Activated CD4-positive, alpha-beta T cell treated with anti-CD3 and anti-CD28 coated beads for 36 hours (primary cell): ENCODE results near the gene LYRM9. TPM values are rescaled to one million over a fixed set of nuclear protein-coding genes. Genes with fewer than 3 reads are reported as not detected.

Source experiments
- ATAC-seq: fragments of 200-7000 bp; cut with Tn5 transposase; one replicate; pipeline ENCODE4 v1.10.0; 2021; ENCODE audit warnings: mild to moderate bottlenecking, moderate library complexity
- CTCF ChIA-PET: fragments of 350-600 bp; sonication (Branson Sonifier 250); formaldehyde crosslinking; loops from one replicate; lab custom pipeline; 2021; ENCODE audit warnings: antibody characterized with exemption; lab: Charles Lee
- POLR2A ChIA-PET: fragments of 350-600 bp; sonication (Branson Sonifier 250); formaldehyde crosslinking; loops from one replicate; lab custom pipeline; 2021; ENCODE audit warnings: antibody characterized with exemption, inconsistent platforms; lab: Charles Lee
- DNase-seq: peaks from one replicate; pipeline ENCODE4 v3.0.0-alpha.2; 2020
- H3K27ac Mint-ChIP-seq: one replicate; pipeline ENCODE4 v1.8.0; 2021; ENCODE audit warnings: mixed read lengths
- H3K27me3 Mint-ChIP-seq: one replicate; pipeline ENCODE4 v1.8.0; 2021; ENCODE audit warnings: mixed read lengths
- H3K36me3 Mint-ChIP-seq: one replicate; pipeline ENCODE4 v1.8.0; 2021; ENCODE audit warnings: low read depth, mixed read lengths
- H3K4me1 Mint-ChIP-seq: one replicate; pipeline ENCODE4 v1.8.0; 2021; ENCODE audit warnings: mixed read lengths
- H3K4me3 Mint-ChIP-seq: one replicate; pipeline ENCODE4 v1.8.0; 2021; ENCODE audit warnings: mild to moderate bottlenecking, moderate library complexity, mixed read lengths
- H3K9me3 Mint-ChIP-seq: one replicate; pipeline ENCODE4 v1.8.0; 2021; ENCODE audit warnings: low read depth, mixed read lengths
- intact Hi-C, 2 experiments: fragments of 100-400 bp; cut with DNase I in 1 of 2; cut with micrococcal nuclease in 1 of 2; formaldehyde crosslinking; loops; one replicate each; pipeline versions ENCODE4 v1.14.2 to v1.15.1; 2022 to 2024; cut with DNase I, micrococcal nuclease
- total RNA-seq, 2 experiments: library from RNA; stranded (reverse); gene quantifications; one replicate each; pipeline ENCODE4 v1.2.3, GENCODE V29; 2021

Gene LYRM9
- total RNA-seq, 2 experiments from 2014 or later = 5.9 to 6.3 TPM

DNA sequence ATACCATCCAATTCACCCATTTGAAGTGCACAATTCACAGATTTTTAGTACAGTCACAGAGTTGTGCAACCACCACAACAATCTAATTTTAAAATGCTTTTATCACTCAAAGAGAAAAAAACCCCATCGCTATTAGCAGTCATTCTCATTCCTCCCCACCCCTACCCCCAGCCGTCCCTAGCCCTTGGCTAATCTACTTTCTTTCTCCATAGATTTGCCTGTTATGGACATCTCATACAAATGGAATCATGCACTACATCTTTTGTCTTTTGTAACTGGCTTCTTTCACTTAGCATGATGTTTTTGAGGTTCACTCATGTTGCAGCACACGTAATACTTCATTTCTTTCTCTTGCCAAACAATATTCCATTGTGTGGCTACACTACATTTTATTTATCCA is 20.4 kb downstream of the LYRM9 start:
- CTCF ChIA-PET = no interaction called here
- ATAC-seq (no peak), DNase-seq (no peak)
- no peaks in the 10 kb centered on the region for H3K36me3 Mint-ChIP-seq
- H3K4me1 Mint-ChIP-seq = no peaks in the 10 kb centered on the region
- no peaks in the 10 kb centered on the region for H3K27me3 Mint-ChIP-seq
- no peak overlapping the region for H3K27ac Mint-ChIP-seq
- intact Hi-C loops = no loop called here
- no peaks in the 10 kb centered on the region for H3K9me3 Mint-ChIP-seq
- no peak overlapping the region for H3K4me3 Mint-ChIP-seq
- POLR2A ChIA-PET = no interaction called here

DNA sequence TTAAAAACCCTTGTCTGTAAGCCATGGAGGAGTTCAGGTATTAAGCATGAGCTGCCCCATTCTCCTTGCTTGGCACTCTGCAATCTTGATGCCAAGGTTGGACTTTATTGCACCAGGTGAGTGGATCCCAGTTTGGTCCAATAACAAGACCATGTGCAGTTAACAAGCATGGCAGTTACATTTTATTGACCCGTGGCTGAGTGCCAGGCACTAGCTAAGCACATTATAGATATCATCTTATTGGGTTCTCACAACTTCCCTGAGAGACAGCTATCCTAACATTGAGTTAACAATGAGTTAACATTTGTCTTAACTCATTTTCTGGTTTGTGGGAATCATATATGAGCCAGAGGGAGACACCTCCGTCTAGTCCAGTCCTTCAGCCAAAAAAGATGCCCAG is 21.8 kb downstream of the LYRM9 start:
- intact Hi-C loops = no loop called here
- H3K9me3 Mint-ChIP-seq = no peaks in the 10 kb centered on the region
- no peaks in the 10 kb centered on the region for H3K4me1 Mint-ChIP-seq
- no peaks in the 10 kb centered on the region for H3K36me3 Mint-ChIP-seq
- ATAC-seq (no peak), DNase-seq (no peak)
- POLR2A ChIA-PET = no interaction called here
- H3K27ac Mint-ChIP-seq = no peak overlapping the region
- CTCF ChIA-PET = interaction anchor here (0.6 to 2.5 kb wide), 4 partner anchors 8 to 221 kb away, joined by 3 to 8 read pairs (median 6); no protein-coding TSS in a partner anchor
- H3K27me3 Mint-ChIP-seq = no peaks in the 10 kb centered on the region
- no peak overlapping the region for H3K4me3 Mint-ChIP-seq

DNA sequence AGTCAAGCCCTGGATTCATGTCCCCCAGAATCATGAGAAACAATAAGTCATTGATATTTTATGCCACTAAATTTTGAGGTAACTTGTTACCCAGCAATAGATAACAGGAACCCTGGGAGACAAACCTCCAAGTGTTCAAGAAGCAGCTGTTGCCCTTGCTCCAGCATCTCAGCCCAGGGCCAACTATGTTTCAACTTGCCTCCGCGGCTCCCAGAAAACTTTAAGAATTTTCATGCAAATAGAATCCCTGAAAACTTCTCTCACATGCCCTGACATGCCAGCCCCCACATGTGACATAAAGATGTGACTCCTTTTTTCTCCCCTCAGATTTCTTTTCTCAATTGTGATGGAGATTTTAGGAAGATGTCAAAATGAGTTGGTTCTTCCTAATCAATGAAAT is 22.8 kb downstream of the LYRM9 start:
- intact Hi-C loops = no loop called here
- no peak for DNase-seq

DNA sequence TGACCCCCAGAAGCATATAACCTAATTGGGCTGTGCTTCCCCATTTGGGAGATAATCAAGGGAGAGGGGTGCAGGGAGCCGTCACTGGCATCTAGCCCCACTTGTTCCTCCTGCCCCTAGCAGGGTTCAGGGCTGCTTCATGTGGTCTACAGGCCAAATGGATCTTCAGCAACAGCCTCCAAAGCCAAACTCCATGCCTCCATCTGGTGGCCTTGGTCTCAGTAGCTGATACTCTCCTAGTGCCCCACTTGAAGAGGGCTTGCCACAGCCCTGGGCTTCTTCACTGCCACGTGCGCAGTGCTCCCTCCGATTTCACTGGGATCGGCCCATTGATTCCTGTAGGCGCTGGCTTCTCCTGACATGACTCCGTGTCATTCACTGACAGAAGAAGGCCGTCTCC is 24.6 kb downstream of the LYRM9 start:
- intact Hi-C loops = no loop called here
- Mint-ChIP-seq H3K4me3 (no peak overlapping the region), H3K27me3 (no peaks in the 10 kb centered on the region), H3K27ac (no peak overlapping the region), H3K9me3 (no peaks in the 10 kb centered on the region), H3K4me1 (no peaks in the 10 kb centered on the region), H3K36me3 (no peaks in the 10 kb centered on the region)
- DNase-seq = no peak
- CTCF ChIA-PET = interaction anchor here (1.1 kb wide), 1 partner anchor 60 kb away, joined by 3 read pairs; no protein-coding TSS in a partner anchor
- POLR2A ChIA-PET = no interaction called here
- no peak for ATAC-seq

More for the DNA sequence above, 22.8 kb downstream of the LYRM9 start:
- H3K27me3 Mint-ChIP-seq = no peaks in the 10 kb centered on the region
- no peak for ATAC-seq
- ChIA-PET CTCF (interaction anchor here (0.6 to 2.5 kb wide), 3 partner anchors 9 to 525 kb away, joined by 3 to 8 read pairs (median 7); no protein-coding TSS in a partner anchor), POLR2A (no interaction called here)
- H3K27ac Mint-ChIP-seq = no peak overlapping the region
- no peak overlapping the region for H3K4me3 Mint-ChIP-seq
- no peaks in the 10 kb centered on the region for H3K4me1 Mint-ChIP-seq
- H3K9me3 Mint-ChIP-seq = no peaks in the 10 kb centered on the region
- H3K36me3 Mint-ChIP-seq = no peaks in the 10 kb centered on the region

DNA sequence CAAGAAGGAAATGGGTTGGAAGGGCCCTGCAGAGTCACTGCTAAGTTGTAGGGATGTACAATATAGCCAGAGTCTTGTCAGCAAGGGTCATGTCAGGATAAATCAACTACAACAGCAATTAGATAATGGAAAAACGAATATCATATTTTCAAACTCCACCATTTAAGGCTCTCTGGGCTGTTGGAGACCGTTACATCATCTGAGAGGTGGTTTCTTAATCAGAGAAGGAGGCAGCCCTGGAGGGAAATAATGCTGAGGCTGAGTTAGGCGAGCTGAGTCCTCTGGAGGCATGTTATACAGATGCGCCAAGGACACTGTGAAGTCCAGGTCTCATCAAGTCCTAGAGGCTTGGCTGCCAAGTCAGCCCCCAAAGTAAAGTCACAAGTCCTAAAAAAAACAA is 30.3 kb downstream of the LYRM9 start:
- H3K4me1 Mint-ChIP-seq = peaks cover 6% of the 10 kb centered on the region

DNA sequence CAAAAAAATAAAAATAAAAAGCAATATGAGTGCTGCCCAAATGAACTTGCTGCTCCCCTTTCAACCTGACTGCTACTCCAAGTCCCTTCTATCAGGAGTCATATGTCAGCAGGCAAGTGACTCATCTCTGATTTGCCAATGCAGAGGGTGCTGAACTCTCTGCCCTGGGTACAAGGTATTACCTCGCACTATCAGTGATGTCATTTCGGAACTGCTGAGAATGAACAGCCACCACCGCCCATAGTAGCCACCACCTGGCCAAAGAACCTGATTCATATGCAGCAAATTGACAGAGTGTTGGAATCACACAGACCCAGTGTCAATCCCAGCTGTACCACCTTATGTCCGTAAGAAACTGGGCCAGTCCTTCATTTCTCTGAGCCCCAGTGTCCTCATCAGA is 31.2 kb downstream of the LYRM9 start:
- no peaks in the 10 kb centered on the region for H3K27me3 Mint-ChIP-seq
- H3K36me3 Mint-ChIP-seq = no peaks in the 10 kb centered on the region
- H3K4me1 Mint-ChIP-seq = peaks cover 6% of the 10 kb centered on the region
- intact Hi-C loops = no loop called here
- ChIA-PET CTCF (no interaction called here), POLR2A (no interaction called here)
- ATAC-seq (peak; percentile 83), DNase-seq (peak; percentile 29)
- H3K9me3 Mint-ChIP-seq = peaks cover 2% of the 10 kb centered on the region
- no peak overlapping the region for H3K4me3 Mint-ChIP-seq
- no peak overlapping the region for H3K27ac Mint-ChIP-seq

More for the DNA sequence above, 30.3 kb downstream of the LYRM9 start:
- CTCF ChIA-PET = interaction anchor here (0.6 kb wide), 1 partner anchor 34 kb away, joined by 3 read pairs; no protein-coding TSS in a partner anchor
- ATAC-seq (no peak), DNase-seq (no peak)
- POLR2A ChIA-PET = no interaction called here
- H3K27ac Mint-ChIP-seq = no peak overlapping the region
- H3K4me3 Mint-ChIP-seq = no peak overlapping the region
- no peaks in the 10 kb centered on the region for H3K36me3 Mint-ChIP-seq
- intact Hi-C loops = no loop called here
- no peaks in the 10 kb centered on the region for H3K27me3 Mint-ChIP-seq
- peaks cover 2% of the 10 kb centered on the region for H3K9me3 Mint-ChIP-seq

DNA sequence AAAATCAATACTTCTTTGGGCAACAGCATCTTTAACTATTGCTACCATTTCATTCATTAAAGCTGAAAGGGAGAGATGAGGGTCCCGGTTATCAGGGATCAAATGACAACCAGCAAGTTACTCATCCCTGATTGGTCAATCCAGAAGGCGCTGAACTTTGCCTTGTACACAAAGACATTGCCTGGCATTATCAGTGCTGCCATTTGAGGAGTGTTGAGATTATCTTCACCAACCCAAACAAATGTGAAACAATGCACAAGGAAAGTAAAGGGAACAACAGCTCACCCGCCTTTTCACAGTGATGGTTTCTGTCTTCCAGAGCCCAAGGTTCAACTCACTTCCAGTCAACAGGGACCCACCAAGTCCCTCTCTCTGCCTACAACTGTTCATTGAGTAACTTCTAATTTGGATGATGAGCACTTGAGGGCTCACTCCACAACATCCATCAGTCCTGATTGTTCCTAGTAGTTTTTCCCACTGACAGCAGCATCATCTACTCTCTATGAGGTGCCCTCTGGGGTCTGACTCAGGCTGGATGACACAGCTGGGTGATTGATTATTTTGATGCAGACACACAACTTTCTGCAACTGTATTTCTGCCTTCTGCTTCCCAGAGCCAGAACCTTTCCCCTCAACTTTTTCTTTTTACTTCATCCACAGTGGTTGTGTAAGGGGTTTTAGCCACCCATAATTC is 32.0 kb downstream of the LYRM9 start:
- no peak overlapping the region for H3K4me3 Mint-ChIP-seq
- H3K27me3 Mint-ChIP-seq = no peaks in the 10 kb centered on the region
- H3K36me3 Mint-ChIP-seq = no peaks in the 10 kb centered on the region
- intact Hi-C loops = no loop called here
- ChIA-PET CTCF (interaction anchor here (0.6 to 1.2 kb wide), 3 partner anchors 14 to 56 kb away, joined by 3 to 5 read pairs (median 5); no protein-coding TSS in a partner anchor), POLR2A (no interaction called here)
- ATAC-seq = no peak
- H3K9me3 Mint-ChIP-seq = peaks cover 2% of the 10 kb centered on the region
- H3K27ac Mint-ChIP-seq = no peak overlapping the region
- peaks cover 8% of the 10 kb centered on the region for H3K4me1 Mint-ChIP-seq
- no peak for DNase-seq

DNA sequence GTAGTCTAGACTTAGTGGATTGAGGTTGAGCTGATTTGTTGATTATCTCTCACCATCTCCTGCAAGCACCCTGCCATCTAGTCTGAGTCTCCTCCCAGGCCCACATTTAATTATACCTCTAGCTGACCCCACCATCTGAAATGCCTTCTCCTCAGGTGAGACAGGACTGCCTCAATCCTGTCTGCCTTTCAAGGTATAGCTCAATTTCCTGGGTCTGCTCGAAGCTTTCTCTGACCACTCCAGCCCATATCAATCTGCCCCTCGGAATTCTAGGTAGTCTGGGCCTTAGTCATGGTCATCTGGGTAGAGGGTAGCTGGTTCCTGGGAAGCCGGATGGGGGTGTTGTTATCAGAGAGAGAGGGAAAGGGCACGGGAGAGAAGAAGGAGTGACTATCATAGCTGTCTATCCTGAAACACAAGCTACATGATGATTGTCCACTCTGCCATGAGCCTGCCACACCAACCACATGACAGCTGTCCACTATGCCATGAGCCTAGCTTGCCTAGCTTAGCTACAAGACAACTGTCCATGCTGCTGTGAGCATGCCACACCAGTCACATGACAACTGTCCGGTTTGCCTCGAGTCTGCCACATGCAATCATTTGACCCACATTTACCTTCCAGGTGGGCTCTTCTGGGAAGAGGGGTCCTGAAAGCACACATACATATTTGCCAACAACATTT is 34.4 kb downstream of the LYRM9 start:
- no peak overlapping the region for H3K4me3 Mint-ChIP-seq
- ATAC-seq (no peak), DNase-seq (no peak)
- peaks cover 8% of the 10 kb centered on the region for H3K4me1 Mint-ChIP-seq
- no peak overlapping the region for H3K27ac Mint-ChIP-seq
- ChIA-PET POLR2A (interaction anchor here (0.6 kb wide), 1 partner anchor 15 kb away, joined by 3 read pairs; no protein-coding TSS in a partner anchor), CTCF (interaction anchor here (0.6 to 1.4 kb wide), 3 partner anchors 23 to 53 kb away, joined by 3 to 4 read pairs (median 4); no protein-coding TSS in a partner anchor)
- H3K9me3 Mint-ChIP-seq = peaks cover 2% of the 10 kb centered on the region
- no peaks in the 10 kb centered on the region for H3K36me3 Mint-ChIP-seq
- H3K27me3 Mint-ChIP-seq = no peaks in the 10 kb centered on the region
- intact Hi-C loops = no loop called here

DNA sequence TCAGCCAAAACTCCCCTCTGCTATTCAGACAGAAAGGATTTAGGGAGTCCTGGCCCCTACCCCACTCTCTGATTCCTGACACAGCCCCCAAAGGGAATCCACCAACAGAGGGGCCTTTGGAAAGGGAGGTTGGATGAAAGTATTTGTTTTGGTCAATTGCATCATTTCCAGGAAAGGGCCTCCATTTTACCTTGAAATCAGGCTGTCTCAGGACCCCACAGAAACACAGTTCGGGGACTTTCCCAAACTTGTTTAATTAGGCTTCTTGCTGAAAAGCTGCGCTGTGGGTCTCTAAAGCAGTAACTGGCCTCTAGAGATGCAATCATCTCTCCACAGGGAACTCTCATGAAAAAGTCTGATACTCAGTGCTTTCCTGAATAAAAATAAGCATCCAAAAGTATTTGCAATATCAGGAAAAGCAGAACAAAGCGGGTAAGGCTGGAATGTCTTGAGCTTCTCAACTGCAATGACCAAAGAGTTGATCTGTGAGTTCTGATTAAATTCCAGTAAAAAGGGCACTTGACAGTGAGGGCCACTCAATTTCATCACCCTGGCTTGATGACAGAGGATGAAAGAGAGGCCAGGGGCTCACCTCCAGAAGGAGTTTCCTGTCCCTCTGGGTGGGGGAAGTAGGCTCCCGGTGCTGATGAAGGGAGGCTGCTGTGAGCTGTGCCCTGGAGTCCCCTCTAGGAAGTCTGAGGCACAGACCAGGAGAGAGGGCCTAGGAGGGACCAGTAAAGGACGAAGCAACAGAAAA is 36.3 kb downstream of the LYRM9 start:
- Mint-ChIP-seq H3K9me3 (peaks cover 2% of the 10 kb centered on the region), H3K27ac (peak overlapping the region; percentile 22)
- intact Hi-C loops = no loop called here

DNA sequence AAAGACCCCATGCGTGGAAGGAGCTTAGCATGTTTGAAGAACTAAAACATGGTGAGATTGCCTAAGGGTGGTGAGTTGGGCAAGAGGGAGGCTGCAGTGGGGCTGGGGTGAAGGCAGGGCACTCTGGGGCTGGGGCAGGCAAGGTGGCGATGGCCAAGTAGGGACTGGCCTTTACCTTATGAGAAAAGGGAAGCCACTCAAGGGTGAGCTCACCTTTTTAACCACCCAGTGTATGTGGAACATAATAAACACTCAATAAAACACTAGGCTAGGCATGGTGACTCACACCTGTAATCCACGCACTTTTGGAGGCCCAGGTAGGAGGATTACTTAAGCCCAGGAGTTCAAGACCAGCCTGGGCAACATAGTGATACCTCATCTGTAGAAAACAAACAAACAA is 37.7 kb downstream of the LYRM9 start:
- CTCF ChIA-PET = interaction anchor here (0.9 to 1.8 kb wide), 4 partner anchors 9 to 24 kb away, joined by 3 to 9 read pairs (median 4); no protein-coding TSS in a partner anchor
- no peaks in the 10 kb centered on the region for H3K36me3 Mint-ChIP-seq

More for the DNA sequence above, 36.3 kb downstream of the LYRM9 start:
- no peak overlapping the region for H3K4me3 Mint-ChIP-seq
- no peak for ATAC-seq
- POLR2A ChIA-PET = no interaction called here
- CTCF ChIA-PET = interaction anchor here (0.6 to 1.8 kb wide), 4 partner anchors 10 to 418 kb away, joined by 3 to 9 read pairs (median 4); no protein-coding TSS in a partner anchor
- no peak for DNase-seq
- no peaks in the 10 kb centered on the region for H3K27me3 Mint-ChIP-seq
- peaks cover 8% of the 10 kb centered on the region for H3K4me1 Mint-ChIP-seq
- no peaks in the 10 kb centered on the region for H3K36me3 Mint-ChIP-seq

DNA sequence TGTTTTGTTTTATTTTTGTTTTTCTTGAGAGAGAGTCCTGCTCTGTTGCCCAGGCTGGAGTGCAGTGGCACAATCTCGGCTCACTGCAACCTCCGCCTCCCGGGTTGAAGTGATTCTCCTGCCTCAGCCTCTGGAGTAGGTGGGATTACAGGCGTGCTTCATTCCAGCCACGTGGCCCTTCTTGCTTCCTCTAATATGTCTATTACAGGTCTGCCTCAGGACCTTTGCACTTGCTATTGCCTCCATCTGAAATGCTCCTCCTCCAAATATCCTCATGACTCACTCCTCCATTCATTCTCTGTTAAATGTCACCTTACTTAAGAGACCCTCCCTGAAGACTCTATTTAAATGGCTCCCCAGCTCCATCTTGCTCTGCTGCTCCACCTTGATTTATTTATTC is 39.0 kb downstream of the LYRM9 start:
- ATAC-seq (no peak), DNase-seq (no peak)
- H3K4me1 Mint-ChIP-seq = peaks cover 8% of the 10 kb centered on the region
- H3K4me3 Mint-ChIP-seq = no peak overlapping the region
- ChIA-PET CTCF (no interaction called here), POLR2A (no interaction called here)
- H3K36me3 Mint-ChIP-seq = no peaks in the 10 kb centered on the region
- H3K27ac Mint-ChIP-seq = no peak overlapping the region
- intact Hi-C loops = no loop called here
- H3K27me3 Mint-ChIP-seq = no peaks in the 10 kb centered on the region
- H3K9me3 Mint-ChIP-seq = peaks cover 2% of the 10 kb centered on the region

More for the DNA sequence above, 37.7 kb downstream of the LYRM9 start:
- no peak overlapping the region for H3K27ac Mint-ChIP-seq
- H3K4me3 Mint-ChIP-seq = no peak overlapping the region
- no peak for ATAC-seq
- DNase-seq = no peak
- peaks cover 8% of the 10 kb centered on the region for H3K4me1 Mint-ChIP-seq
- H3K27me3 Mint-ChIP-seq = no peaks in the 10 kb centered on the region
- POLR2A ChIA-PET = no interaction called here
- intact Hi-C loops = no loop called here
- peaks cover 2% of the 10 kb centered on the region for H3K9me3 Mint-ChIP-seq
